ENCODE measurements around the gene KRT71.
"Not testable (repeated sequence)": the region's sequence is repeated elsewhere in the genome, so short reads cannot be mapped to it uniquely, and the experiment has no call there.

The KRT71 gene

GRCh38 chr12:52521175-52521567 is 31.8 kb downstream of the KRT71 start:
- DNase-seq (ENCODE audit: low read depth), result no peak

- DNase-seq (ENCODE audit: low read depth), result no peak
Measured at GRCh38 chr12:52519826-52520662, 32.9 kb downstream of the KRT71 start, which contains the start of gene KRT5. Gene KRT5 (minus strand): TSS chr12:52520394. CDS start chr12:52520296, 98 bp downstream.

GRCh38 chr12:52519387-52519703 is 33.6 kb downstream of the KRT71 start:
- DNase-seq (ENCODE audit: low read depth), result no peak

- DNase-seq (ENCODE audit: low read depth), result no peak
Measured at GRCh38 chr12:52518574-52519386, 34.2 kb downstream of the KRT71 start.

GRCh38 chr12:52517888-52518287 is 35.1 kb downstream of the KRT71 start:
- no peak for DNase-seq (ENCODE audit: low read depth)

GRCh38 chr12:52517005-52517835 is 35.7 kb downstream of the KRT71 start:
- no peak for DNase-seq (ENCODE audit: low read depth)

GRCh38 chr12:52515927-52516831 is 36.8 kb downstream of the KRT71 start:
- no peak for DNase-seq (ENCODE audit: low read depth)

GRCh38 chr12:52515319-52515646 is 37.7 kb downstream of the KRT71 start:
- no peak for DNase-seq (ENCODE audit: low read depth)

- no peak for DNase-seq (ENCODE audit: low read depth)
Measured at GRCh38 chr12:52514471-52515318, 38.2 kb downstream of the KRT71 start.

- no peak for DNase-seq (ENCODE audit: low read depth)
Measured at GRCh38 chr12:52513736-52514135, 39.2 kb downstream of the KRT71 start.

- DNase-seq (ENCODE audit: low read depth), result no peak
Measured at GRCh38 chr12:52508211-52508610, 44.7 kb downstream of the KRT71 start.

- no peak for DNase-seq (ENCODE audit: low read depth)
Measured at GRCh38 chr12:52506858-52507715, 45.9 kb downstream of the KRT71 start.

- DNase-seq (ENCODE audit: low read depth), result no peak
Measured at GRCh38 chr12:52502877-52503276, 50.1 kb downstream of the KRT71 start.

- DNase-seq (ENCODE audit: low read depth), result no peak
Measured at GRCh38 chr12:52501490-52501889, 51.5 kb downstream of the KRT71 start.

- not testable (repeated sequence) for DNase-seq (ENCODE audit: low read depth)
Measured at GRCh38 chr12:52500574-52500973, 52.4 kb downstream of the KRT71 start.

GRCh38 chr12:52499806-52500560 is 53.0 kb downstream of the KRT71 start:
- DNase-seq (ENCODE audit: low read depth), result no peak

GRCh38 chr12:52498946-52499345 is 54.0 kb downstream of the KRT71 start:
- DNase-seq (ENCODE audit: low read depth), result no peak

- no peak for DNase-seq (ENCODE audit: low read depth)
Measured at GRCh38 chr12:52497975-52498374, 55.0 kb downstream of the KRT71 start.

- no peak for DNase-seq (ENCODE audit: low read depth)
Measured at GRCh38 chr12:52496590-52497071, 56.3 kb downstream of the KRT71 start.
